Neural progenitor cell (in vitro differentiated cells): Measurements from ENCODE around the gene TBC1D2.

ENCODE experiments used
- EZH2 ChIP-seq: fragments of 200-600 bp; sonication (generic); IDR thresholded peaks from 2 replicates; pipeline ENCODE4 v1.6.1; 2017; ENCODE audit warnings: antibody characterized with exemption, mild to moderate bottlenecking, moderate library complexity
- EZH2phosphoT487 ChIP-seq: fragments of 200-600 bp; sonication (generic); IDR thresholded peaks from 2 replicates; pipeline ENCODE4 v1.6.1; 2017; ENCODE audit warnings: antibody characterized with exemption
- TF ChIP-seq, protein P1 (sequence below): fragments of 200-600 bp; sonication (generic); IDR thresholded peaks from 2 replicates; pipeline ENCODE4 v1.5.1; 2017; ENCODE audit warnings: antibody characterized with exemption, mild to moderate bottlenecking

DNA sequence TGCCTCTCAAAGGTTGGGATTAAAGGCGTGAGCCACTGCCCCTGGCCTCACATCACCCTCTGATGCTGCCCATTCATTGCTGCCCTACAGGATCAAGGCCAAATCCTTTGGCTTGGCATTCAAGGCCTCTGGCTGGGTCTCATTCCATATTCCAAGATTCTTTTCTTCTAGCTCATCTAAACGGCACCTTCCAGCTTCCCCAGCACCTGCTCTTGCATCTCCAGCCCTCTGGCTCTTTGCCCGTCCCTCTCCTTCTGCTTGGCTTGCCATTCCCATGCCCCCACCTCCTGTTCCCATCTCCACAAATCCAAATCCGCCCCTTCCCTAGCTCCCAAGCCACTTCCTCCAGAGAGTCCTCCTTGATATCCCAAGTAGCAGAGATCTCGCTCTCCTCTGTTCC, 96.1 kb downstream of the TBC1D2 start:
- TF ChIP-seq, protein P1, sequence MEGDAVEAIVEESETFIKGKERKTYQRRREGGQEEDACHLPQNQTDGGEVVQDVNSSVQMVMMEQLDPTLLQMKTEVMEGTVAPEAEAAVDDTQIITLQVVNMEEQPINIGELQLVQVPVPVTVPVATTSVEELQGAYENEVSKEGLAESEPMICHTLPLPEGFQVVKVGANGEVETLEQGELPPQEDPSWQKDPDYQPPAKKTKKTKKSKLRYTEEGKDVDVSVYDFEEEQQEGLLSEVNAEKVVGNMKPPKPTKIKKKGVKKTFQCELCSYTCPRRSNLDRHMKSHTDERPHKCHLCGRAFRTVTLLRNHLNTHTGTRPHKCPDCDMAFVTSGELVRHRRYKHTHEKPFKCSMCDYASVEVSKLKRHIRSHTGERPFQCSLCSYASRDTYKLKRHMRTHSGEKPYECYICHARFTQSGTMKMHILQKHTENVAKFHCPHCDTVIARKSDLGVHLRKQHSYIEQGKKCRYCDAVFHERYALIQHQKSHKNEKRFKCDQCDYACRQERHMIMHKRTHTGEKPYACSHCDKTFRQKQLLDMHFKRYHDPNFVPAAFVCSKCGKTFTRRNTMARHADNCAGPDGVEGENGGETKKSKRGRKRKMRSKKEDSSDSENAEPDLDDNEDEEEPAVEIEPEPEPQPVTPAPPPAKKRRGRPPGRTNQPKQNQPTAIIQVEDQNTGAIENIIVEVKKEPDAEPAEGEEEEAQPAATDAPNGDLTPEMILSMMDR: no peak
- TF ChIP-seq EZH2phosphoT487 (no peak), EZH2 (no peak)
